Activated CD4-positive, alpha-beta T cell treated with anti-CD3 and anti-CD28 coated beads, Interleukin-2, amount 50 U/mL, for 24 hours (primary cell): ENCODE measurements around the gene ATP11A.
"Not testable (repeated sequence)": the region's sequence is repeated elsewhere in the genome, so short reads cannot be mapped to it uniquely, and the experiment has no call there.

Experiments used
- DNase-seq, 2 donors: peaks; one replicate each; pipeline ENCODE4 v3.0.0-alpha.2; 2020; ENCODE audit warnings: low read depth in 1 of 2, low spot score in 1 of 2

The ATP11A gene

GRCh38 chr13:112773601-112774447, 84.0 kb downstream of the ATP11A start:
- no peak for DNase-seq

GRCh38 chr13:112774448-112774792, 84.6 kb downstream of the ATP11A start:
- no peak for DNase-seq

- DNase-seq, result no peak
Measured at GRCh38 chr13:112774829-112775565, 85.2 kb downstream of the ATP11A start.

GRCh38 chr13:112775791-112776279, 86.0 kb downstream of the ATP11A start:
- DNase-seq, result no peak

- DNase-seq, result no peak
Measured at GRCh38 chr13:112776354-112776753, 86.5 kb downstream of the ATP11A start.

- DNase-seq, result no peak
Measured at GRCh38 chr13:112776971-112777370, 87.1 kb downstream of the ATP11A start.

- no peak for DNase-seq
Measured at GRCh38 chr13:112777637-112778406, 88.0 kb downstream of the ATP11A start.

GRCh38 chr13:112779856-112780604, 90.2 kb downstream of the ATP11A start:
- no peak for DNase-seq

GRCh38 chr13:112781287-112781686, 91.4 kb downstream of the ATP11A start:
- no peak for DNase-seq

- DNase-seq, result no peak
Measured at GRCh38 chr13:112781881-112782361, 92.1 kb downstream of the ATP11A start.

- no peak for DNase-seq
Measured at GRCh38 chr13:112782429-112783010, 92.7 kb downstream of the ATP11A start.

GRCh38 chr13:112783135-112783977, 93.5 kb downstream of the ATP11A start:
- no peak for DNase-seq

- no peak for DNase-seq
Measured at GRCh38 chr13:112783978-112784371, 94.1 kb downstream of the ATP11A start.

GRCh38 chr13:112784811-112785482, 95.1 kb downstream of the ATP11A start:
- no peak for DNase-seq

GRCh38 chr13:112785483-112785856, 95.6 kb downstream of the ATP11A start:
- no peak for DNase-seq

- DNase-seq, result not testable (repeated sequence)
Measured at GRCh38 chr13:112786810-112787209, 97.0 kb downstream of the ATP11A start.

- DNase-seq, result no peak
Measured at GRCh38 chr13:112790735-112791641, 101.2 kb downstream of the ATP11A start.
